SK-N-SH treated with all-trans-retinoic acid at 6 μM for 48 hours (cell line): Measurements from ENCODE around the gene PEMT.

Experiments
- GLIS3 ChIP-seq: fragments of 250-450 bp; sonication (Bioruptor Pico); IDR thresholded peaks from 2 replicates; pipeline ENCODE4 v1.5.0; 2020; ENCODE audit warnings: mild to moderate bottlenecking, moderate library complexity
- OSR1 ChIP-seq: fragments of 250-450 bp; sonication (Bioruptor Pico); IDR thresholded peaks from 2 replicates; pipeline ENCODE4 v1.8.0; 2022; ENCODE audit warnings: moderate library complexity, mild to moderate bottlenecking, inconsistent platforms
- TOX ChIP-seq: fragments of 250-450 bp; sonication (Bioruptor Pico); IDR thresholded peaks from 2 replicates; pipeline ENCODE4 v1.8.0; 2021; ENCODE audit warnings: mild to moderate bottlenecking, moderate library complexity, borderline replicate concordance
- ZFP3 ChIP-seq: fragments of 250-450 bp; sonication (Bioruptor Pico); IDR thresholded peaks from 2 replicates; pipeline ENCODE4 v1.5.0; 2020; ENCODE audit warnings: mild to moderate bottlenecking, moderate library complexity
- ZNF565 ChIP-seq: fragments of 450-650 bp; formaldehyde crosslinking; conservative IDR thresholded peaks from 2 replicates; pipeline ENCODE4 v1.5.0; 2020; ENCODE audit warnings: low read depth, mild to moderate bottlenecking, moderate library complexity

GRCh38 chr17:17523731-17524490 is 67.6 kb downstream of the PEMT start:
- no peak for TF ChIP-seq TOX
- no peak for TF ChIP-seq OSR1 (CRISPR knock-in tag)
- TF ChIP-seq GLIS3 (CRISPR knock-in tag): no peak
- no peak for TF ChIP-seq ZFP3
- TF ChIP-seq ZNF565 (CRISPR knock-in tag): no peak
